ENCODE results near the gene RALGPS1.

- TF ChIP-seq, protein P1, sequence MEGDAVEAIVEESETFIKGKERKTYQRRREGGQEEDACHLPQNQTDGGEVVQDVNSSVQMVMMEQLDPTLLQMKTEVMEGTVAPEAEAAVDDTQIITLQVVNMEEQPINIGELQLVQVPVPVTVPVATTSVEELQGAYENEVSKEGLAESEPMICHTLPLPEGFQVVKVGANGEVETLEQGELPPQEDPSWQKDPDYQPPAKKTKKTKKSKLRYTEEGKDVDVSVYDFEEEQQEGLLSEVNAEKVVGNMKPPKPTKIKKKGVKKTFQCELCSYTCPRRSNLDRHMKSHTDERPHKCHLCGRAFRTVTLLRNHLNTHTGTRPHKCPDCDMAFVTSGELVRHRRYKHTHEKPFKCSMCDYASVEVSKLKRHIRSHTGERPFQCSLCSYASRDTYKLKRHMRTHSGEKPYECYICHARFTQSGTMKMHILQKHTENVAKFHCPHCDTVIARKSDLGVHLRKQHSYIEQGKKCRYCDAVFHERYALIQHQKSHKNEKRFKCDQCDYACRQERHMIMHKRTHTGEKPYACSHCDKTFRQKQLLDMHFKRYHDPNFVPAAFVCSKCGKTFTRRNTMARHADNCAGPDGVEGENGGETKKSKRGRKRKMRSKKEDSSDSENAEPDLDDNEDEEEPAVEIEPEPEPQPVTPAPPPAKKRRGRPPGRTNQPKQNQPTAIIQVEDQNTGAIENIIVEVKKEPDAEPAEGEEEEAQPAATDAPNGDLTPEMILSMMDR (IDR thresholded peaks at IDR 0.05), result no peak
- TF ChIP-seq POLR2A (IDR thresholded peaks at IDR 0.05), result no peak
These were observed 204.7 kb downstream of the RALGPS1 start for GRCh38 chr9:127119320-127119709.
